GM18526 (cell line): ENCODE measurements around the gene UQCRQ.

Experiments used
- POLR2A ChIP-seq: IDR thresholded peaks from 3 replicates; pipeline ENCODE4 v1.6.1; 2011; ENCODE audit not compliant: insufficient read length; ENCODE audit errors: extremely low read depth

Gene UQCRQ

DNA sequence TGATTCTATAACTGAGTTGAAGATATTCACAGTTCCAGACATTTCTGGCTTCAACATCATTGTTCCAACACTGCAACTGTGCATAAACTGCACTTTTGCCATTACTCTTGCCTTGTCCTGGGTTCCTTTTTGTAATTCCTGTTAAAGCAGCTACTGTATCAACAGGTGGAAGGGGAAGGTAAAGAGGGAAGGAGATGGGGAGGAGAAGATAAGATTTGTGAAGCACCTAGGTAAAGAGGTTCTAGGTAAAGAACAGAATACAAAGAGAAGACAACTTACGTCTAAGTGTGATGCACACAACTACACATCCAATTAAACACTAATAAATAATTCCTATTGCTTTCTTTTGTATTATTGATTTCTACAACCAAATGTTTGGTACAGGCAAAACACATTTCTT, 43.3 kb downstream of the UQCRQ start:
- no peak for TF ChIP-seq POLR2A

DNA sequence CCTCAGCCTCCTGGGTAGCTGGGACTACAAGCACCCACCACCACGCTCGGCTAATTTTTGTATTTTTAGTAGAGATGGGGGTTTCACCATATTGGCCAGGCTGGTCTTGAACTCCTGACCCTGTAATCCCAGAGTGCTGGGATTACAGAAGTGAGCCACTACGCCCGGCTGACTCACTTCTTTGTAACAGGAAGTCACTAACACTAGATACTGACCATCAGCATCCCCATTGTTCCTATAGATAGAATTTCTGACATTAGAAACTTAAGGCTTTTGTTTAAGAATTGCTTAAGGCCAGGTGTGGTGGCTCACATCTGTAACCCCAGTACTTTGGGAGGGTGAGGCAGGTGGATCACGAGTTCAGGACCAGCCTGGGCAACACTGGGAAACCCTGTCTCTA, 49.2 kb downstream of the UQCRQ start:
- TF ChIP-seq POLR2A, result no peak

DNA sequence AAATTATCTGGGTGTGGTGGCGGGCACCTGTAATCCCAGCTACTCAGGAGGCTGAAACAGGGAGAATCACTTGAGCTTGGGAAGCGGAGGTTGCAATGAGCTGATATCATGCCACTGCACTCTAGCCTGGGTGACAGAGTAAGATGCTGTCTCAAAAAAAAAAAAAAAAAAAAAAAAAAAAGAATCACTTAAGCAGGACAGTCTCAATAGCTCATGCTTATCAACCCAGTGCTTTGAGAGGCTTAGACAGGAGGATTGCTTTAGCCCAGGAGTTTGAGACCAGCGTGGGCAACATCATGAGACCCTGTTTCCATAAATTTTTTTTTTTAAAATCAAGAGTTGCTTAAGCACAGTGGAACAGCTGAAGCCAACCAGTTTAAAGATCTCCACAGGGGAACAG, 49.6 kb downstream of the UQCRQ start:
- no peak for TF ChIP-seq POLR2A
